HepG2 (cell line): ENCODE measurements around the gene ZNF148. TPM values are rescaled to one million over a fixed set of nuclear protein-coding genes. Genes with fewer than 3 reads are reported as not detected.
"Not testable (repeated sequence)": the region's sequence is repeated elsewhere in the genome, so short reads cannot be mapped to it uniquely, and the experiment has no call there.

Experiments
- ATAC-seq: fragments of 200-7000 bp; cut with Tn5 transposase; 3 replicates; pipeline ENCODE4 v1.9.1; 2020; ENCODE audit warnings: mild to moderate bottlenecking, moderate library complexity
- BruUV-seq: library from RNA; stranded (reverse); fragments of 400-500 nt; replicated peaks from 2 replicates; lab custom pipeline; 2021; lab: Mats Ljungman, UMichigan
- CTCF ChIA-PET: fragments of 300-600 bp; formaldehyde crosslinking; extraction: SDS; loops from one replicate; lab custom pipeline; 2021; ENCODE audit warnings: low total read pairs, inconsistent platforms, low intra/inter-chr PET ratio; lab: Yijun Ruan, JAX
- POLR2A ChIA-PET: fragments of 350-600 bp; sonication (Branson Sonifier 250); formaldehyde crosslinking; loops from one replicate; lab custom pipeline; 2020; ENCODE audit warnings: antibody characterized with exemption, inconsistent platforms; lab: Yijun Ruan, JAX
- DNase-seq: peaks from one replicate; pipeline ENCODE4 v3.0.0-alpha.2; 2015; ENCODE audit warnings: low spot score
- FAIRE-seq: peaks from 3 replicates; lab custom pipeline; 2011; peaks lifted over from hg19 to GRCh38; lab: Jason Lieb, UNC
- H2AFZ ChIP-seq: one replicate; pipeline ENCODE4 v1.6.1; 2011; ENCODE audit warnings: low read length, inconsistent platforms
- H3K27ac ChIP-seq: fragments of 300-600 bp; 3 replicates; pipeline ENCODE4 v1.8.0; 2011; ENCODE audit warnings: mixed run types, mild to moderate bottlenecking, mixed read lengths, low read length, inconsistent platforms; ENCODE audit not compliant: insufficient read depth; ENCODE audit errors: extremely low read length
- H3K27me3 ChIP-seq, 2 experiments: fragments of 200-600 bp in 1 of 2; 2 replicates in 1 of 2; 3 replicates in 1 of 2; pipeline versions ENCODE4 v1.6.0 to v1.8.0; 2011; ENCODE audit warnings: low read length in 2 of 2, mild to moderate bottlenecking in 2 of 2, moderate library complexity in 2 of 2, inconsistent platforms in 1 of 2; ENCODE audit not compliant: insufficient read depth in 2 of 2, control insufficient read depth in 1 of 2
- H3K36me3 ChIP-seq, 2 experiments: fragments of 200-600 bp in 1 of 2; replicated peaks in 1 of 2; 2 replicates in 1 of 2; 3 replicates in 1 of 2; pipeline versions ENCODE4 v1.5.1 to v1.8.0; 2011; ENCODE audit warnings: low read length in 2 of 2, inconsistent platforms in 1 of 2; ENCODE audit not compliant: insufficient read depth in 2 of 2, control insufficient read depth in 1 of 2
- H3K4me1 ChIP-seq: 2 replicates; pipeline ENCODE4 v1.5.1; 2012; ENCODE audit warnings: low read length, inconsistent platforms; ENCODE audit not compliant: insufficient read depth
- H3K4me2 ChIP-seq: 2 replicates; pipeline ENCODE4 v1.6.0; 2011; ENCODE audit warnings: low read depth, low read length, inconsistent platforms
- H3K4me3 ChIP-seq, 3 experiments: fragments of 200-600 bp in 1 of 3; sonication (generic), shearing (Covaris generic) in 1 of 3; replicated peaks in 1 of 3; 2 replicates each; pipeline ENCODE4 v1.5.1; 2011 to 2016; ENCODE audit warnings: low read length in 3 of 3, inconsistent platforms in 2 of 3, low read depth in 2 of 3, mild to moderate bottlenecking in 2 of 3, control low read depth in 1 of 3, mixed read lengths in 1 of 3; ENCODE audit not compliant: insufficient read depth in 1 of 3
- H3K79me2 ChIP-seq: one replicate; pipeline ENCODE4 v1.6.1; 2011; ENCODE audit warnings: low read length, inconsistent platforms; ENCODE audit not compliant: insufficient read depth
- H3K9ac ChIP-seq: 2 replicates; pipeline ENCODE4 v1.6.0; 2011; ENCODE audit warnings: mild to moderate bottlenecking, low read depth, low read length, inconsistent platforms; ENCODE audit not compliant: insufficient read depth
- H3K9me3 ChIP-seq: 2 replicates; pipeline ENCODE4 v1.5.1; 2012; ENCODE audit warnings: mild to moderate bottlenecking, low read length
- H4K20me1 ChIP-seq: 2 replicates; pipeline ENCODE4 v1.6.0; 2011; ENCODE audit warnings: inconsistent platforms, mild to moderate bottlenecking, low read length, moderate library complexity; ENCODE audit not compliant: insufficient read depth
- BCL6 ChIP-seq: IDR thresholded peaks from 2 replicates; pipeline ENCODE4 v1.6.1; 2016; ENCODE audit warnings: missing genetic modification reagents, missing compliant biosample characterization
- MAFF ChIP-seq: IDR thresholded peaks from 2 replicates; pipeline ENCODE4 v1.6.1; 2011; ENCODE audit warnings: low read depth, low read length, improper control_type of control experiment
- MAFK ChIP-seq, 2 experiments: IDR thresholded peaks in 1 of 2; conservative IDR thresholded peaks in 1 of 2; 2 replicates each; pipeline ENCODE4 v1.6.1; 2011; ENCODE audit warnings: improper control_type of control experiment in 2 of 2, low read length in 2 of 2
- ZNF580 ChIP-seq: IDR thresholded peaks from 2 replicates; pipeline ENCODE4 v1.6.1; 2016; ENCODE audit warnings: low read depth, borderline replicate concordance
- ZNF720 ChIP-seq: sonication (generic); formaldehyde crosslinking; IDR thresholded peaks from 2 replicates; pipeline ENCODE4 v1.4.0; 2020; ENCODE audit warnings: missing genetic modification reagents
- WGBS: methylation state at CpG from one replicate; pipeline ENCODE4 v1.1.6; 2017; ENCODE audit warnings: low lambda C conversion rate; 5-methylcytosine and 5-hydroxymethylcytosine counted together
- in situ Hi-C: cut with HindIII; loops from 2 replicates; pipeline ENCODE4 v1.10.0; 2017; ENCODE audit warnings: low pct_unique_long_range_greater_than_20kb; ENCODE audit not compliant: extremely low pct_ligation_motif_present
- intact Hi-C: fragments of 100-400 bp; cut with micrococcal nuclease; formaldehyde crosslinking; loops from one replicate; pipeline ENCODE4 v1.10.0; 2022; ENCODE audit not compliant: unreplicated experiment
- polyA plus RNA-seq, 8 experiments: library from polyadenylated mRNA; depleted of rRNA in 3 of 8; stranded (reverse) in 7 of 8; unstranded in 1 of 8; fragments of >200 nt; fragmentation: Illumina TruSeq in 4 of 8; extraction: Trizol in 4 of 8; gene quantifications; 2 replicates each; pipeline versions ENCODE4 v1.2.1 to v1.2.3, GENCODE V29; 2011 to 2016; ENCODE audit warnings: low read depth in 4 of 8, missing spikeins in 1 of 8, mixed read lengths in 1 of 8; ENCODE audit not compliant: insufficient read depth in 1 of 8
- total RNA-seq, 5 experiments: library from RNA; depleted of rRNA; stranded (reverse); fragments of >200 nt; fragmentation: Illumina TruSeq; extraction: Trizol; gene quantifications; 2 replicates each; pipeline ENCODE4 v1.2.3, GENCODE V29; 2016; ENCODE audit warnings: low read depth in 1 of 5

ZNF148 gene
- total and polyA plus RNA-seq, 2 of the 13 experiments (the other 11 are each of a cell fraction or from before 2014, with no cell fraction given), result 10.6 to 36.1 TPM

- ATAC-seq (no peak), DNase-seq (no peak), FAIRE-seq (no peak)
- H3K4me3 ChIP-seq, result no peak overlapping the region
- ChIA-PET CTCF (no interaction called here), POLR2A (no interaction called here)
- H3K4me1 ChIP-seq, result peaks cover 43% of the 10 kb centered on the region
- no peaks in the 10 kb centered on the region for H3K27me3 ChIP-seq
- WGBS, result 62% methylated on average over 3 of the region's 3 CpGs
- no TSS peak for BruUV-seq
- no peak overlapping the region for H3K27ac ChIP-seq
- in situ Hi-C loops (no loop called here), intact Hi-C loops (no loop called here)
- peaks cover 6% of the 10 kb centered on the region for H4K20me1 ChIP-seq
- H2AFZ ChIP-seq, result no peak overlapping the region
- peaks cover 94% of the 10 kb centered on the region for H3K79me2 ChIP-seq
- no peaks in the 10 kb centered on the region for H3K9me3 ChIP-seq
- TF ChIP-seq ZNF720 (CRISPR knock-in tag) (no peak), BCL6 (CRISPR knock-in tag) (0 out of 2 replicates have a peak, but pooled peaks have one; percentile 20), ZNF580 (no peak)
- H3K9ac ChIP-seq, result no peak overlapping the region
- H3K4me2 ChIP-seq, result no peak overlapping the region
- H3K36me3 ChIP-seq, result no peaks in the 10 kb centered on the region
Observed at GRCh38 chr3:125349055-125349454, 26.1 kb downstream of the ZNF148 start.

- peak; percentile 29 to 60; a peak in 2 of 4 replicates for TF ChIP-seq MAFK (conservative IDR thresholded peaks at IDR 0.05 in 1 of 2, IDR thresholded peaks at IDR 0.05 in 1 of 2; ENCODE audit: low read length in 2 of 2)
- peak; percentile 52 for TF ChIP-seq MAFF
- FAIRE-seq, H3K4me1 ChIP-seq, intact Hi-C loops, H3K36me3 ChIP-seq, H3K4me2 ChIP-seq, POLR2A ChIA-PET, H4K20me1 ChIP-seq, H3K9ac ChIP-seq, H3K9me3 ChIP-seq, H3K27ac ChIP-seq, H2AFZ ChIP-seq, BruUV-seq, ATAC-seq, DNase-seq, H3K27me3 ChIP-seq, CTCF ChIA-PET, H3K4me3 ChIP-seq, in situ Hi-C loops: not testable (repeated sequence)
- 95% methylated on average over 6 of the region's 7 CpGs for WGBS
- H3K79me2 ChIP-seq, result peaks cover 95% of the 10 kb centered on the region
Observed at GRCh38 chr3:125343367-125343766, 31.8 kb downstream of the ZNF148 start.
